RWPE2 (cell line): ENCODE results near the gene ATRX.
"Not testable (repeated sequence)": the region's sequence is repeated elsewhere in the genome, so short reads cannot be mapped to it uniquely, and the experiment has no call there.

ENCODE experiments used
- ATAC-seq: fragments of 200-7000 bp; cut with Tn5 transposase; 3 replicates; pipeline ENCODE4 v1.9.1; 2021; ENCODE audit warnings: low read depth
- DNase-seq: peaks from one replicate; pipeline ENCODE4 v3.0.0-alpha.2; 2020; ENCODE audit warnings: low spot score
- H3K27ac ChIP-seq: fragments of 450-650 bp; 2 replicates; pipeline ENCODE4 v1.5.1; 2017; ENCODE audit warnings: mild to moderate bottlenecking; ENCODE audit not compliant: poor library complexity, severe bottlenecking
- H3K27me3 ChIP-seq: fragments of 250-450 bp; sonication (Bioruptor Pico); 2 replicates; pipeline ENCODE4 v1.5.1; 2021; ENCODE audit warnings: mild to moderate bottlenecking, moderate library complexity; ENCODE audit not compliant: insufficient read depth, poor library complexity, severe bottlenecking
- H3K36me3 ChIP-seq: fragments of 250-450 bp; sonication (Bioruptor Pico); 2 replicates; pipeline ENCODE4 v1.5.1; 2020; ENCODE audit warnings: low read depth, mild to moderate bottlenecking, moderate library complexity
- H3K4me1 ChIP-seq: fragments of 250-450 bp; sonication (Bioruptor Pico); 2 replicates; pipeline ENCODE4 v1.5.1; 2021; ENCODE audit warnings: mild to moderate bottlenecking, moderate library complexity; ENCODE audit not compliant: insufficient read depth, poor library complexity, severe bottlenecking
- H3K4me3 ChIP-seq: fragments of 250-450 bp; sonication (Bioruptor Pico); 2 replicates; pipeline ENCODE4 v1.5.1; 2021; ENCODE audit warnings: mild to moderate bottlenecking, moderate library complexity; ENCODE audit not compliant: severe bottlenecking
- H3K9me3 ChIP-seq: fragments of 250-450 bp; sonication (Bioruptor Pico); 2 replicates; pipeline ENCODE4 v1.5.1; 2021; ENCODE audit warnings: mild to moderate bottlenecking, moderate library complexity; ENCODE audit not compliant: severe bottlenecking
- CTCF ChIP-seq: fragments of 450-650 bp; IDR thresholded peaks from one replicate; pipeline ENCODE4 v1.5.1; 2017; ENCODE audit warnings: mild to moderate bottlenecking, moderate library complexity; ENCODE audit not compliant: poor library complexity, severe bottlenecking

Gene ATRX

GRCh38 chrX:77548751-77549150 lies 237.3 kb downstream of the ATRX start:
- no peak for TF ChIP-seq CTCF
- Histone ChIP-seq H3K27me3 (no peaks in the 10 kb centered on the region), H3K27ac (no peak overlapping the region), H3K4me1 (no peaks in the 10 kb centered on the region), H3K9me3 (no peaks in the 10 kb centered on the region), H3K4me3 (no peak overlapping the region), H3K36me3 (no peaks in the 10 kb centered on the region)
- DNase-seq (no peak), ATAC-seq (no peak)

GRCh38 chrX:77539778-77540177 lies 246.2 kb downstream of the ATRX start:
- not testable (repeated sequence) for ATAC-seq, H3K9me3 ChIP-seq, H3K36me3 ChIP-seq, H3K4me1 ChIP-seq, H3K27me3 ChIP-seq, DNase-seq, H3K4me3 ChIP-seq, H3K27ac ChIP-seq

- ATAC-seq, H3K27me3 ChIP-seq, H3K4me1 ChIP-seq, DNase-seq, H3K9me3 ChIP-seq, H3K27ac ChIP-seq, H3K36me3 ChIP-seq, H3K4me3 ChIP-seq: not testable (repeated sequence)
Observed at GRCh38 chrX:77531261-77531660, 254.8 kb downstream of the ATRX start.

GRCh38 chrX:77528034-77528433 lies 258.0 kb downstream of the ATRX start:
- no peaks in the 10 kb centered on the region for H3K36me3 ChIP-seq
- H3K4me3 ChIP-seq: no peak overlapping the region
- no peak for DNase-seq
- no peak overlapping the region for H3K27ac ChIP-seq
- no peaks in the 10 kb centered on the region for H3K27me3 ChIP-seq
- no peak for ATAC-seq
- H3K4me1 ChIP-seq: no peaks in the 10 kb centered on the region
- no peak for TF ChIP-seq CTCF
- H3K9me3 ChIP-seq: no peaks in the 10 kb centered on the region

GRCh38 chrX:77527233-77528001 lies 258.6 kb downstream of the ATRX start:
- Histone ChIP-seq H3K9me3 (no peaks in the 10 kb centered on the region), H3K27me3 (no peaks in the 10 kb centered on the region), H3K4me3 (no peak overlapping the region), H3K4me1 (no peaks in the 10 kb centered on the region), H3K27ac (no peak overlapping the region), H3K36me3 (no peaks in the 10 kb centered on the region)
- no peak for DNase-seq
- no peak for ATAC-seq
- no peak for TF ChIP-seq CTCF

GRCh38 chrX:77519765-77520164 lies 266.3 kb downstream of the ATRX start:
- peaks cover 18% of the 10 kb centered on the region for H3K36me3 ChIP-seq
- H3K4me3 ChIP-seq: no peak overlapping the region

More at GRCh38 chrX:77519765-77520164, 266.3 kb downstream of the ATRX start:
- no peaks in the 10 kb centered on the region for H3K27me3 ChIP-seq
- no peaks in the 10 kb centered on the region for H3K4me1 ChIP-seq
- H3K9me3 ChIP-seq: no peaks in the 10 kb centered on the region
- no peak for ATAC-seq
- no peak for TF ChIP-seq CTCF
- no peak for DNase-seq
- H3K27ac ChIP-seq: no peak overlapping the region
